PFSK-1 (cell line): ENCODE data around the gene HOXD12.

Source experiments
- FOXP2 ChIP-seq: optimal IDR thresholded peaks from 2 replicates; pipeline ENCODE3; 2011; ENCODE audit warnings: borderline replicate concordance, control low read depth, inconsistent platforms; ENCODE audit not compliant: insufficient read depth; ENCODE audit errors: extremely low read length, extremely low read depth
- POLR2AphosphoS5 ChIP-seq: IDR thresholded peaks from 2 replicates; pipeline ENCODE4 v1.6.1; 2012; ENCODE audit warnings: low read depth, mild to moderate bottlenecking, control low read depth, low read length, moderate library complexity

- TF ChIP-seq POLR2AphosphoS5 (no peak), FOXP2 (no peak)
Observed at GRCh38 chr2:176068419-176068832, 31.2 kb upstream of the HOXD12 start.
